HG02763 (cell line): ENCODE data around the gene C17orf75.
A peak's percentile ranks its signal among the peaks of the same experiment; 100 is the strongest.
"Not testable (repeated sequence)": the region's sequence is repeated elsewhere in the genome, so short reads cannot be mapped to it uniquely, and the experiment has no call there.

Experiments used
- ATAC-seq: cut with Tn5 transposase; IDR thresholded peaks from one replicate; pipeline ENCODE4 v1.9.1; 2021; ENCODE audit warnings: mild to moderate bottlenecking, moderate library complexity; ENCODE audit not compliant: unreplicated experiment

C17orf75 gene

GRCh38 chr17:32345951-32346600 is 4.1 kb upstream of the C17orf75 start:
- no peak for ATAC-seq

- no peak for ATAC-seq
Measured at GRCh38 chr17:32342603-32343325, 791 bp upstream of the C17orf75 start.

GRCh38 chr17:32341141-32341856 is 674 bp downstream of the C17orf75 start:
- peak; percentile 8 for ATAC-seq

GRCh38 chr17:32335687-32336086 is 6.3 kb downstream of the C17orf75 start:
- ATAC-seq, result no peak

GRCh38 chr17:32335046-32335445 is 6.9 kb downstream of the C17orf75 start:
- no peak for ATAC-seq

GRCh38 chr17:32333187-32333586 is 8.8 kb downstream of the C17orf75 start:
- ATAC-seq, result no peak

- no peak for ATAC-seq
Measured at GRCh38 chr17:32331243-32332040, 10.5 kb downstream of the C17orf75 start.

GRCh38 chr17:32330147-32330546 is 11.8 kb downstream of the C17orf75 start:
- ATAC-seq, result no peak

- ATAC-seq, result no peak
Measured at GRCh38 chr17:32327911-32328310, 14.1 kb downstream of the C17orf75 start.

- ATAC-seq, result no peak
Measured at GRCh38 chr17:32323811-32324491, 18.0 kb downstream of the C17orf75 start.

GRCh38 chr17:32323046-32323445 is 18.9 kb downstream of the C17orf75 start:
- ATAC-seq, result no peak

GRCh38 chr17:32320847-32321246 is 21.1 kb downstream of the C17orf75 start:
- no peak for ATAC-seq

- ATAC-seq, result not testable (repeated sequence)
Measured at GRCh38 chr17:32320080-32320479, 21.9 kb downstream of the C17orf75 start.

- ATAC-seq, result peak; percentile 68
Measured at GRCh38 chr17:32319548-32319905, 22.4 kb downstream of the C17orf75 start.

GRCh38 chr17:32318071-32318470 is 23.9 kb downstream of the C17orf75 start:
- no peak for ATAC-seq

- no peak for ATAC-seq
Measured at GRCh38 chr17:32317353-32317752, 24.6 kb downstream of the C17orf75 start.

- ATAC-seq, result not testable (repeated sequence)
Measured at GRCh38 chr17:32316653-32317052, 25.3 kb downstream of the C17orf75 start.

- no peak for ATAC-seq
Measured at GRCh38 chr17:32315171-32315570, 26.8 kb downstream of the C17orf75 start.

GRCh38 chr17:32314636-32315035 is 27.3 kb downstream of the C17orf75 start:
- ATAC-seq, result no peak

GRCh38 chr17:32311028-32311536 is 30.9 kb downstream of the C17orf75 start:
- ATAC-seq, result no peak
